GM18907 (cell line): ENCODE results near the gene PLIN3.
"Not testable (repeated sequence)": the region's sequence is repeated elsewhere in the genome, so short reads cannot be mapped to it uniquely, and the experiment has no call there.

Experiments
- ATAC-seq: cut with Tn5 transposase; IDR thresholded peaks from one replicate; pipeline ENCODE4 v1.9.1; 2021; ENCODE audit warnings: mild to moderate bottlenecking, moderate library complexity; ENCODE audit not compliant: unreplicated experiment

The PLIN3 gene

DNA sequence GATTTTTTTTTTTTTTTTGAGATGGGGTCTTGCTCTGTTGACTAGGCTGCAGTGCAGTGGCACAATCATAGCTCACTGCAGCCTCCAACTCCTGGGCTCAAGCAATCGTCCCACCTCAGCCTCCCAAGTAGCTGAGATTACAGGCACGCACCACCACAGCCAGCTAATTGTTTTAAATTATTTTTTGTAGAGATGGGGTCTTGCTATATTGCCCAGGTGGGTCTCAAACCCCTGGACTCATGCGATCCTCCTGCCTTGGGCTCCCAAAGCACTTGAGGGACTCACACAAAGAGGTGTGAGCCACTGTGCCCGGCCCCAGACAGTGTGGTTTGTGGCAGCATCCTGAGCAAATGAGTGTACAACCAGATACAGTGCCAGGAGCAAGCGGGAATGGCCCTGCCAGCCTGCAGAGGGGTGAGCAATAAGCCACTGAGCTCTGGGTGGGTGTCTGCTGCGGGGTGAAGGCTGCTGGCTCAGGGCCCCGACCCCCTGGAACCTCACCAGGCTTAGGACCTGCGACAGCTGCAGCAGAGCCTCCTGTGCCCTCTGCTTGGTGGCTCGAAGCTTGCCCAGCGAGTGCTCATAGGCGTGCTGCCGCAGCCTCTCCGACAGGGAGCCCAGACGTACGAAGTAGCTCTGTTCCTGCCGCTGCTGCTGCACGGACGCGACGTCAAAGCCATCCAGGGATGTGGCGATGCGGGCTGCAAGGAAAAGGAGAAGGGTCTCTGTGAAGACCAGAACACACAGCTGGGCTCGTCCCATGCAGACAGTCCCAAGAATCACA, 20.1 kb downstream of the PLIN3 start:
- ATAC-seq, result no peak

GRCh38 chr19:4845975-4846374, 21.5 kb downstream of the PLIN3 start:
- not testable (repeated sequence) for ATAC-seq

DNA sequence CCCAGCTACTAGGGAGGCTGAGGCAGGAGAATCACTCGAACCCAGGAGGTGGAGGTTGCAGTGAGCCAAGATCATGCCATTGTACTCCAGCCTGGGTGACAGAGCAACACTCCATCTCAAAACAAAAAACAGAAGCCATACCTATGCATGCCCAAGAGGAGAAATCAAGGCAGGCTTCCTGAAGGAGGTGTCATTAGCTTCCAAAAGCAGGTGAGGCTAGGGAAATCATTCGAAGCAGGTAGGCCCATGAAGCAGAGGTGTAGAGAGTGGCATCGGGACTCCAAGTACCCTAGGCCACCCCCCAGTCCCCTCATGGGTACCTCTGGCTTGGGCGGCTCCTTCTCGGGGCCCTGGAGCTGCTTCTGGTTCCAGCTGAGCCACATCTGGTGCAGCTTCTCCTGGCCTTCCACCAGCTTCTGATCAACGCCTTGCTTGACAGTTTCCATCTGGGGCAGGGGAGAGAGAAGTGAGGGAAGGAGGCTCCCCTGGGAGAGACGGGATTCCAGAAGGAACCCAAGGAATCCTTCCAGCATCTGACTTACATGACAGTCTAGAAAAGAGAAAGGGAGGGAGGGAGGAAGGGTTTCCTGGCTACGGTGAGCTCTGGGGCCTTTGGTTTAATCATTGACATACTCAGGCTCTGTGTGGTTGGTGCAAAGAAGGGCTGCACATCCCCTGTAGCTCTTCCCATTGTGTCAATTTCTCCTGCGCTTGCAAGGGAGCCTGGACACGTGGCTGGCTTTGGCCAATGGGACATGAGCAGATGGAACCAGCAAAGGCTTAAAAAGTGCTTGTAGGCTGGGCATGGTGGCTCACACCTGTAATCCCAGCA, 22.9 kb downstream of the PLIN3 start:
- no peak for ATAC-seq

DNA sequence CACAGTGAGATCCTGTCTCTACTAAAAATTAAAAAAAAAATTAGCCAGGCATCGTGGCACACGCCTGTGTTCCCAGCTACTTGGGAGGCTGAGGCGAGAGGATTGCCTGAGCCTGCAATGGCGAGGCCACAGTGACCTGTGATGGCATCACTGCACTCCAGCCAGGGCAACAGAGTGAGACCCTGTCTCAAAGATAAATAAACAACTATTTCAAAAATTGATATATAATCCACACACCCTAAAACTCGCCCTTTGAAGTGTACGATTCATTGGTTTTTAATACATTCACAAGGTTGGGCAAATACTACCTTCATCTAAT, 23.9 kb downstream of the PLIN3 start:
- ATAC-seq, result no peak

GRCh38 chr19:4839192-4839591, 28.3 kb downstream of the PLIN3 start:
- no peak for ATAC-seq

- no peak for ATAC-seq
These were observed 34.7 kb downstream of the PLIN3 start for GRCh38 chr19:4832776-4833175.

DNA sequence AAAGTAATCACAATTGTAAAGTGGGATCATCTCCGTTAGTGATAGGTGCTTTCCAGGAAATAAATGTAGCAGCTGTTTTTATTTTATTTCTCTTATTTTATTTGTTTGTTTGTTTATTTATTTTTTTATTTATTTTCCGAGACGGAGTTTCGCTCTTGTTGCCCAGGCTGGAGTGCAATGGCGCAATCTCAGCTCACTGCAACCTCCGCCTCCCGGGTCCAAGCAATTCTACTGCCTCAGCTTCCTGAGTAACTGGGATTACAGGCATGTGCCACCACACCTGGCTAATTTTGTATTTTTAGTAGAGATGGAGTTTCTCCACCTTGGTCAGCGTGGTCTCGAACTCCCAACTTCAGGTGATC, 35.5 kb downstream of the PLIN3 start:
- not testable (repeated sequence) for ATAC-seq

DNA sequence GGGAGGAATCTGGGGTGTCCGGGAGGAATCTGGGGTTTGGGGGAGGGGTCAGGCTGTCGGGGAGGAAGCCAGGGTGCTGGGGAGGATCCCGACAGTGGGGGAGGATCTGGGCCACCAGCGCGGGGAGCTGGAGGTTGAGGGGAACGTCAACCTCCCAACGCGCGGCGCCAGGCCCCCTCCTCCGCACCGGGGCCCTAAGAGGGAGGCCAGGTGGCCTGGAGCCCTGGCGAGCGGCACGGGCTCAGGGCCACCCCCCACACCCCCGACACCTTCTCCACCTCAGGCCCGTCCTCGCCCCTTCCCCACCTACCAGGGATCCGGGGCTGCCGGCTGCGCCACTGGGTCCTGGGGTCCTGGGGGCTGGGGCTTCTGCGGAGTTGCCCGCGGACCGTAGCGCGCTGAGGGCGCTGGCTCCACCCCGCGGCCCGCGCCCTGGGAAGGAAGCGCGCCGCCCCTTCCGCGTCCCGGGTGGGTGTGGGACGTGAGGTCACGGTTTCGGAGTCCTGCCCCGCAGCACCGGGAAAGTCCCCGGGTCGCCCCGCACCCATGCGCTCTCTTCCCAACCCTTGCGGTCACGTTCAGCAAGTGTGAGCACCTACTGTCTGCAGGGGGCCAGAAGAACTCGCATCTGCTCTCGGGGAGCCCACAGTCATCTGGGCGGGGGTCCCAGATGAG, 36.0 kb downstream of the PLIN3 start, which contains the start of gene TICAM1:
Gene TICAM1 (minus strand): TSS at position 409 of the 675 bp plus-strand sequence. CDS start 13,335 bp downstream, outside the sequence.
- peak; percentile 62 for ATAC-seq

DNA sequence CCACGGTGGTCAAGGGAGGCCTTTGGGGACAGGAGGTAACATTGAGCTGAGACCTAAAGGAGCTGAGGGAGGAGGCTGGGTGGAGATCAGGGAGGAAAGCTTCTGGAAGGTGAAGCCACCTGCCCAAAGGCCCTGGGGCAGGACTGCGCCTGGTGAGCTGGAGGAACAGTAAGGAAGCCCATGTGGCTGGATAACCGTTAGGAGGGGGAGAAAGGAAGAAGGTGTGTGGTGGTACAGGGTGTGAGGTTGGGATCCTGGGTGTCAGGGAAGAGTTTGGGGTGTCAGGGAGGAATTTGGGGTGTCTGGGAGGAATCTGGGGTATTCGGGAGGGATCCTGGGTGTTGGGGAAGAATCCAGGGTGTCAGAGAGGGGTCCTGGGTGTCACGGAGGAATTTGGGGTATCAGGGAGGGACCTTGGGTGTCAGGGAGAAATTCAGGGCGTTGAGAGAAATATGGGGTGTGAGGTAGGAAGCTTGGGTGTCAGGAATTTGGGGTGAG, 36.6 kb downstream of the PLIN3 start:
- no peak for ATAC-seq

- no peak for ATAC-seq
These were observed 37.1 kb downstream of the PLIN3 start for GRCh38 chr19:4830332-4830731.

DNA sequence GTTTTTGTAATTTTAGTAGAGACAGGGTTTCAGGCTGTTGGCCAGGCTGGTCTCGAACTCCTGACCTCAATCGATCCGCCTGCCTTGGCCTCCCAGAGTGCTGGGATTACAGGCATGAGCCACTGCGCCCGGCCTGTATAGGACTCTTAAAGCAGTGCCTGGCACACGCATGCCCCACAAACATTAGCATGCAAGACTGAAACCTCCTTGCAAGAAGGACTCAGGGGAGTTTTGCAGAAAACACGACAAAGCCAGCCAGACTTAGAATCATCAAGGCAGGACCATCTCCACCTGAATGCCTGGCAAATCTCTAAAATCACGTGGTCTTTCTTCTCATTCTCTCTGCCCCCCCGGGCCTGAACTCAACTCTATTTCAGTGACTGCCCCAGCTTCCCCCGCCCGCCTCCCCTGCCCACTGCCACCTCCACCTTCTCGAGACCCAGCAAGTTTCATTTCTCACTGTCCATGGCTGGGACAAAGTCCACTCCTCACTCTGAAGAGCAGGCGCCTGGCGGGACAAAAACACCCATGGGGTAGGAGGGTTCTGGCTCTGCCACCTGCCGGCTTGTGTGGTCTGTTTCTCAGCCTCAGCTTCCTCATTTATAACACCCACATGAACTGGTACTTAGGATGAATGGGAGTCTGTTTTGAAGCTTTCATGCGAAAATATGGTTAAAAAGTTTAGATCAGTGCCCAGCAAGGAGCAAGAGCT, 38.3 kb downstream of the PLIN3 start:
- no peak for ATAC-seq

DNA sequence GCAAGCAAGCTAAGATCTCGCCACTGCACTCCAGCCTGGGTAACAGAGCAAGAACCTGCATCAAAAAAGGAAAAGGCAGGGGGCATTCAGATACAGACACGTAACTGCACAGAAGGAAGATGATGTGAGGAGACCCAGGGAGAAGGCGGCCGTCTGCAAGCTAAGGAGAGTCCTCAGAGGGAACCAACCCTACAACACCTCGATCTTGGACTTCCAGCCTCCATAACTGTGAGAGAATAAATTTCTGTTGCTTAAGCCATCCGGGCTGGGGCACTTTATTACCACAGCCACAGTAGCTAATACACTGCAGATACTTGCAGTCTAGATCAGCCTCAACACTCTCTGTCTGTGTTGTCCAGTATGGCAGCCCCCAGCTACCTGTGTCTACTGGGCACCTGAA, 43.9 kb downstream of the PLIN3 start:
- no peak for ATAC-seq

- not testable (repeated sequence) for ATAC-seq
These were observed 45.1 kb downstream of the PLIN3 start for GRCh38 chr19:4822354-4822753.

GRCh38 chr19:4821265-4821664, 46.2 kb downstream of the PLIN3 start:
- ATAC-seq, result no peak

GRCh38 chr19:4817467-4818277, 49.8 kb downstream of the PLIN3 start:
- ATAC-seq, result no peak

DNA sequence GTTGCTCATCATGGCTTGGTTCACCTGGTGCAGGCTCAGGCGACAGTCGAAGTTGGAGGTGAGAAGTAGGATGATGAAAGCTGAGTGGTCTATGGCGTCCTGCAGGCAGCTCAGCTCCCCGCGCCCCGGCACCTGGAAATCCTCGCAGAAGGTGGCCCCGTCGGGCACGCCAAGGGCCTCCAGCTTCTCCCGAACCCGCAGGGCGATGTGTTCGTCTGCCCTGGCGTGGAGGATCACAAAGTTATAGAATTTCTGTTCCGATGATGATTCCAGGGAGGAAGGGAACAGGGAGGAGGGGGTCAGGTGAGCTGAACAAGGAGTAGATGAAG, 50.6 kb downstream of the PLIN3 start:
- no peak for ATAC-seq

GRCh38 chr19:4816202-4816949, 51.1 kb downstream of the PLIN3 start:
- ATAC-seq, result no peak

DNA sequence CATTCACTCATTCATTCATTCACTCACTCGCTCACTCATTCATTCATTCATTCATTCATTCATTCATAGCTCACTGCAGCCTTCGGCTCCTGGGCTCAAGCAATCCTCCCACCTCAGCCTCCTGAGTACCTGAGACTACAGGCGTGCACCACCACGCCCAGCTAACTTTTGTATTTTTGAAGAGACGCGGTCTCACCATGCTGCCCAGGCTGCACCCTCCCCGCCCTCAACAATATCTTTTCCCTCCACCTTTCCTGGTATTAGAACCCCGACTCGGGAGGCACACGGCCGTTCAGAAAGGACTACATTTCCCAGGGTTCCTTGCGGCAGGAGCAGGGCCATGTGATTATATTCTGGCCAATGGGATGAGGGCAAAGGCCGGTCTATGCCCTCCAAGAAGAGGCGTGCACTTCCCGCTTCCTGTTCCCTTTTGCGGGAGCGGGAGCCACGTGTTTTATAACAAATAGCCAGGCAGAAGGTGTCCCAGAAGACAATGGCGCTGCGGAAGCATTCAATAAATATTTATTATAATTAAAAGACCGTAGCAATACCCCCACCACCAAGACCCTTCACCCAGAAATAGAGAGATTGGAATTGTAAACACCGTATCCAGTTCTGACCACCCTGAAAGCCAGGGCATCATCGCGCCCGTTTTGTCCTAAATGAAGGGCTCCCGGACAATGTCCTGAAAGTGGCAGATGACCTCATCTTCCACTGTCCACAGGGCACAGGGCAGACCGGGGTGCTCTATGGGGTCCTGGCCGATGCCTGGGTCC, 51.9 kb downstream of the PLIN3 start:
- no peak for ATAC-seq
